Inflammatory macrophage (primary cell): ENCODE data around the gene KREMEN2.
"Not testable (repeated sequence)": the region's sequence is repeated elsewhere in the genome, so short reads cannot be mapped to it uniquely, and the experiment has no call there.

Experiments used
- DNase-seq, 2 donors: peaks; one replicate each; pipeline ENCODE4 v3.0.0-alpha.2; 2020 to 2022

Gene KREMEN2

GRCh38 chr16:2939968-2940367, 24.1 kb upstream of the KREMEN2 start:
- no peak for DNase-seq

- DNase-seq = no peak
Measured at GRCh38 chr16:2942045-2942444, 22.0 kb upstream of the KREMEN2 start.

GRCh38 chr16:2943716-2944115, 20.4 kb upstream of the KREMEN2 start:
- DNase-seq = not testable (repeated sequence)

GRCh38 chr16:2946649-2947048, 17.4 kb upstream of the KREMEN2 start:
- DNase-seq = no peak

- no peak for DNase-seq
Measured at GRCh38 chr16:2948807-2949704, 15.0 kb upstream of the KREMEN2 start.

GRCh38 chr16:2949705-2950352, 14.2 kb upstream of the KREMEN2 start:
- DNase-seq = no peak

GRCh38 chr16:2950353-2950724, 13.7 kb upstream of the KREMEN2 start:
- DNase-seq = no peak

GRCh38 chr16:2950773-2951172, 13.3 kb upstream of the KREMEN2 start:
- DNase-seq = no peak

- no peak for DNase-seq
Measured at GRCh38 chr16:2952679-2953078, 11.4 kb upstream of the KREMEN2 start.

- DNase-seq = no peak
Measured at GRCh38 chr16:2953706-2954627, 10.1 kb upstream of the KREMEN2 start.

- no peak for DNase-seq
Measured at GRCh38 chr16:2954656-2955381, 9.3 kb upstream of the KREMEN2 start.

GRCh38 chr16:2955438-2955778, 8.7 kb upstream of the KREMEN2 start:
- no peak for DNase-seq

GRCh38 chr16:2955779-2956578, 8.1 kb upstream of the KREMEN2 start:
- DNase-seq = peak in 1 of 2 donors; percentile 53

- DNase-seq = no peak
Measured at GRCh38 chr16:2956579-2956956, 7.5 kb upstream of the KREMEN2 start.

- no peak for DNase-seq
Measured at GRCh38 chr16:2959206-2959605, 4.9 kb upstream of the KREMEN2 start.

- DNase-seq = no peak
Measured at GRCh38 chr16:2960183-2961010, 3.7 kb upstream of the KREMEN2 start.

- no peak for DNase-seq
Measured at GRCh38 chr16:2962334-2963073, 1.6 kb upstream of the KREMEN2 start.

GRCh38 chr16:2963074-2963722, 877 bp upstream of the KREMEN2 start:
- DNase-seq = peak in 1 of 2 donors; percentile 10
